ENCODE measurements around the gene PLA2G10. TPM values are rescaled to one million over a fixed set of nuclear protein-coding genes. Genes with fewer than 3 reads are reported as not detected.

The PLA2G10 gene
- total and polyA plus RNA-seq, 8 donors, result 1.4 to 14.2 (median 3.6) TPM; not detected in 2

DNA sequence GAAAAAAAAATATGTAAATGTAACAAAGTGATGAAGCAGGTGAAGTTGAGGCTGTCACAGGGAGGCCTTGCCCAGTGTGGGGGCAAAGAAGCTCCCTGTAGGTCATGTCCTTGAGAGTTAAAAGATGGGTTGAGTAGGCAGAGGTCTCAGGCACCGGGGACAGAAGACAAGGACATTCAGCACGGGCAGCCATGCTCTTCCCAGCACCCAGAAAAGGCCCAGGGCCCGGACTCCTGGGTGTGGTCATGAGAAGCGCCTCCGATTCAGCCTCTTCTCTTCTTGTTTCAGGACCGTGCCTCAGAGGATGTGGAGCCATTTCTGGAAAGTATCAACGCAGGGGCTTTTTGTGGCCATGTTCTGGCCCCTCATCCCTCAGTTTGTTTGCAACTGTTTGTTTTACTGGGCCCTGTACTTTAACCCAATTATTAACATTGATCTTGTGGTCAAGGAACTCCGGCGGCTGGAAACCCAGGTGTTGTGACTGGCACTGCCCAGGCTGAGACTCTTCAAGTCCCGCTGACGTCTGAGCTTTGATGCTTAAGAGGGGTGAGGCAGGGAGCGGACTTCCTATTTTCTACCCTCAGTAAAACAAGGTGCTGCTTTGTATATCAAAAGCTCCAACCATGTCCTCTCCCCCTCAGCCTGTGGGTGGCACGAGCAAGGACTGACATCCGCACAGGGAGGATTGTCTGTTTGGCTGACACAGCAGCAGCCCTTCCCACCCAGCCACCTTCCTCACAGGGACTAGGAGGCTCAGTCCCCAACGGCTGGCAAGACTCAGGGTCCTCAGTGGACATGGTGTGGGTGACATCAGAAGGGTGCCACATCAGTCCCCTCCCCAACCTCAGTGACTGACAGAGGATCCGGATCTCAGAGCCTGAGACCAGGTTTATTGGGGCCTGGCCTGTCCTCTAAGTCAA, 26.5 kb downstream of the PLA2G10 start:
- intact Hi-C loops (cut with DNase I; ENCODE audit: low total_unique reads), result no loop called here
- TF ChIP-seq EP300 (IDR thresholded peaks at IDR 0.05) (no peak), POLR2A (IDR thresholded peaks at IDR 0.05) (no peak), POLR2AphosphoS5 (IDR thresholded peaks at IDR 0.05) (no peak)
- TF ChIP-seq, protein P1, sequence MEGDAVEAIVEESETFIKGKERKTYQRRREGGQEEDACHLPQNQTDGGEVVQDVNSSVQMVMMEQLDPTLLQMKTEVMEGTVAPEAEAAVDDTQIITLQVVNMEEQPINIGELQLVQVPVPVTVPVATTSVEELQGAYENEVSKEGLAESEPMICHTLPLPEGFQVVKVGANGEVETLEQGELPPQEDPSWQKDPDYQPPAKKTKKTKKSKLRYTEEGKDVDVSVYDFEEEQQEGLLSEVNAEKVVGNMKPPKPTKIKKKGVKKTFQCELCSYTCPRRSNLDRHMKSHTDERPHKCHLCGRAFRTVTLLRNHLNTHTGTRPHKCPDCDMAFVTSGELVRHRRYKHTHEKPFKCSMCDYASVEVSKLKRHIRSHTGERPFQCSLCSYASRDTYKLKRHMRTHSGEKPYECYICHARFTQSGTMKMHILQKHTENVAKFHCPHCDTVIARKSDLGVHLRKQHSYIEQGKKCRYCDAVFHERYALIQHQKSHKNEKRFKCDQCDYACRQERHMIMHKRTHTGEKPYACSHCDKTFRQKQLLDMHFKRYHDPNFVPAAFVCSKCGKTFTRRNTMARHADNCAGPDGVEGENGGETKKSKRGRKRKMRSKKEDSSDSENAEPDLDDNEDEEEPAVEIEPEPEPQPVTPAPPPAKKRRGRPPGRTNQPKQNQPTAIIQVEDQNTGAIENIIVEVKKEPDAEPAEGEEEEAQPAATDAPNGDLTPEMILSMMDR (IDR thresholded peaks at IDR 0.05), result no peak
- peaks cover 55 to 71% (median 66%) of the 10 kb centered on the region in 4 donors for H3K36me3 ChIP-seq
- H3K4me1 ChIP-seq, result peaks cover 0 to 26% (median 17%) of the 10 kb centered on the region in 4 donors
- H3K27ac ChIP-seq, result peak overlapping the region in 3 of 5 donors; percentile 29 to 82 (median 29)
- no peak overlapping the region for H3K4me3 ChIP-seq
- H3K9me3 ChIP-seq, result no peaks in the 10 kb centered on the region
- 68 to 77% (median 69%) methylated on average over 16 of the region's 16 CpGs for WGBS, 5 donors
- DNase-seq, result peak in 1 of 2 donors; percentile 29
- H3K27me3 ChIP-seq, result no peaks in the 10 kb centered on the region

DNA sequence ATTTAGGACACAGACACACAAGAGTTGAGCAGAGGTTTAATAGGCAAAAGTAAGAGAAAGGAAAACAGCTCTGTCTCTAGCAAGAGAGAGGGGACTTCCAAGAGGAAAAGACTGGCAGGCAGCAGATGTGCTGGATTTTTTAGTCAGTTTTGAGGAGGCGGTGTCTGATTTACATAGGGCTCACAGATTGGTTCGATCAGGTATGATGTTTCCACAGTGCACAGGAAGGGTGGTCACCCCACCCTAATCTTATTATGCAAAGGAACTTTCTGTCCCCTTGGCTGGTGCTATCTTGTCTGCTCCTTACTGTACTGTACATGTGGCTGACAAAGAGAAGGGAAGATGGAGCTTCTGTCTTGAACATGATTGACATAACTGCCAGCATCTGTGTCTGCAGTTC, 36.0 kb downstream of the PLA2G10 start:
- intact Hi-C loops (cut with DNase I; ENCODE audit: low total_unique reads), result no loop called here
- no peak for DNase-seq
- peak overlapping the region in 4 of 5 donors; percentile 69 to 84 (median 78) for H3K27ac ChIP-seq
- H3K27me3 ChIP-seq, result no peaks in the 10 kb centered on the region
- TF ChIP-seq, protein P1 (IDR thresholded peaks at IDR 0.05), result no peak
- TF ChIP-seq POLR2A (IDR thresholded peaks at IDR 0.05), result no peak
- no peak for TF ChIP-seq POLR2AphosphoS5 (IDR thresholded peaks at IDR 0.05)
- no peak for TF ChIP-seq EP300 (IDR thresholded peaks at IDR 0.05)
- peaks cover 4 to 32% (median 19%) of the 10 kb centered on the region in 4 donors for H3K4me1 ChIP-seq
- H3K4me3 ChIP-seq, result no peak overlapping the region
- peaks cover 52 to 100% (median 99%) of the 10 kb centered on the region in 4 donors for H3K36me3 ChIP-seq
- WGBS, 5 donors, result 47 to 92% (median 66%) methylated on average over 2 of the region's 2 CpGs
- H3K9me3 ChIP-seq, result no peaks in the 10 kb centered on the region

DNA sequence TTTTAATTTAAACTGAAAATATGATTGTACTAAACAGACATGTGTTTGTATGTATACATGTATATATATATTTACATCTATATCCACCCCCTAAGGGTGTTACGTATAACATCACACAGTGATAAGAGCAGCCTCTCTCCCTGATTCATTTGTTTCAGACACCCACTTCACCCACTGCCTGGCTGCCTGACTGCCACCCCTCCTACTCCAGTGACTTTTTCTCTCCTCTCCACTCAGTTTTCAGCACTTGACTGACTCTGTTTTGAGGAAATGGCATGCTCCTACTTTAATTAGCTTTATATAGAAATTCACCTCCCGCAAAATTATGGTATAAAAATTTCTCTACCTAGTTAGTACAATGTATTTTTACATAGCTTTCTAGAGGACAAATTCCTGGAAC, 41.4 kb downstream of the PLA2G10 start:
- intact Hi-C loops (cut with DNase I; ENCODE audit: low total_unique reads), result no loop called here
- Histone ChIP-seq H3K27me3 (no peaks in the 10 kb centered on the region), H3K27ac (no peak overlapping the region), H3K4me3 (no peak overlapping the region), H3K36me3 (peaks cover 40 to 100% (median 99%) of the 10 kb centered on the region in 4 donors), H3K4me1 (peaks cover 4 to 26% (median 18%) of the 10 kb centered on the region in 4 donors), H3K9me3 (no peaks in the 10 kb centered on the region)
- WGBS, 5 donors, result 91 to 97% (median 95%) methylated on average over 2 of the region's 2 CpGs
- DNase-seq, result no peak
- TF ChIP-seq, protein P1 (IDR thresholded peaks at IDR 0.05), result no peak
- TF ChIP-seq EP300 (IDR thresholded peaks at IDR 0.05), result no peak
- no peak for TF ChIP-seq POLR2AphosphoS5 (IDR thresholded peaks at IDR 0.05)
- no peak for TF ChIP-seq POLR2A (IDR thresholded peaks at IDR 0.05)

DNA sequence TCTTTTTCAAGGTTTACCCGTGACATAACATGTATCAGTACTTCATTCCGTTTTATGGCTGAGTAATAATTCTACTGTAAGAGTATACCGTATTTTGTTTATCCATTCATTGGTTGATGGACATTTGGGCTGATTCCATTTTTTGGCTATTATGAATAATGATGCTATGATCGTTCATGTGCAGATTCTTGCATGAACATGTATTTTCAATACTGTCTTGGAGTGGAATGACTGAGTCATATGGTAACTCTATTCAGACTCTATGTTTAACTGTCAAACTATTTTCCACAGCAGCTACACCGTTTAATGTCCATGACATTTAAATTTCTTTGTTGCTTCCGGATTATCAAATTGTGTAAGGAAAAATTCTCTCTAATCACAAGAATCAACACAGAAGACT, 43.5 kb downstream of the PLA2G10 start:
- 68 to 77% (median 77%) methylated on average over 6 of the region's 6 CpGs for WGBS, 5 donors
- TF ChIP-seq EP300 (IDR thresholded peaks at IDR 0.05), result no peak
- TF ChIP-seq POLR2A (IDR thresholded peaks at IDR 0.05), result no peak
- TF ChIP-seq, protein P1 (IDR thresholded peaks at IDR 0.05), result no peak
- TF ChIP-seq POLR2AphosphoS5 (IDR thresholded peaks at IDR 0.05), result no peak
- Histone ChIP-seq H3K36me3 (peaks cover 41 to 100% (median 99%) of the 10 kb centered on the region in 4 donors), H3K4me1 (peaks cover 0 to 5% (median 2%) of the 10 kb centered on the region in 4 donors), H3K27ac (no peak overlapping the region), H3K4me3 (no peak overlapping the region), H3K9me3 (no peaks in the 10 kb centered on the region), H3K27me3 (no peaks in the 10 kb centered on the region)
- no peak for DNase-seq
- intact Hi-C loops (cut with DNase I; ENCODE audit: low total_unique reads), result no loop called here
